LNCAP (cell line): Measurements from ENCODE around the gene FOXL1.

ENCODE experiments used
- CTCF ChIP-seq: fragments of 450-650 bp; IDR thresholded peaks from 2 replicates; pipeline ENCODE4 v1.5.1; 2017; ENCODE audit warnings: mild to moderate bottlenecking

FOXL1 gene

DNA sequence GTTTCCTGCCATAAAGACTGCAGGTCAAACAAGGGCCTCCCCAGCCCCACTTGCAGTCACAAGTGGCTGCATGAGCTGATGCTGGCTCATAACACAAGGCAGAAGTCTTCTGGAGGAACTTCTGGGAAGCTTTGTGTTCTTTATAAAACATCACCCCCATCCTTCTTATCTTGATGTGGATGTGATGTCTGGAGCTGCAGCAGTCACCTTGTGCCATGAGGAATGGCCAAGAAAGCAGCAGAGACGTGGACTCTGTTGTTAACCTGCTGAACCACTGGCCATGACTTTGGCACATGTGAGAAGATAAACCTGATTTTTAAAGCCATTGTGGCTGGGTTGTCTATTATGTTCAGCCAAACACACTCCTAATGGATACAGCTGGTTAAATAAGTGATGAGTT is 41.8 kb downstream of the FOXL1 start:
- no peak for TF ChIP-seq CTCF

DNA sequence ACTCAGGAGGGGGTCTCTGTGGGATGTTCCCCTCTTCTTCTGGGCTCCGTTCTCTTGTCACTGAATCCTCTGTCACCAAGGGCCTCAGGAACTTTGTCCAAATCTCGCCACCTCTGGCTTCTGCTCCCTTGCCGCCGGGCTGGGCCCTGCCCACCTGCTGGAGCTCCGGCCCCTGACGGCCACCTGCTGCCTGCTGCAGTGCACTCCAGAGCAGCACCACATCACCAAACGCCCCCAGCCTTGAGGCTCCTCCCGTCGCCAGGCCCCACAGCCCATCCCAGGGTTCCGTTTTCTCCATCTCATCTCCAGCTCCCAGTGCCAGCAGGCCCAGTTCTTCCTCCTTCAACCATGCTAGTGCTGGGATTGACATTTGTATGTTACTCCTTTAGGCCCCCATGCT is 43.6 kb downstream of the FOXL1 start:
- TF ChIP-seq CTCF = no peak

- no peak for TF ChIP-seq CTCF
Measured at GRCh38 chr16:86622700-86623615, 44.6 kb downstream of the FOXL1 start.

- TF ChIP-seq CTCF = no peak
Measured at GRCh38 chr16:86625029-86625428, 46.7 kb downstream of the FOXL1 start.

- TF ChIP-seq CTCF = no peak
Measured at GRCh38 chr16:86625821-86626220, 47.5 kb downstream of the FOXL1 start.

GRCh38 chr16:86626284-86626683 is 47.9 kb downstream of the FOXL1 start:
- TF ChIP-seq CTCF = no peak

- TF ChIP-seq CTCF = no peak
Measured at GRCh38 chr16:86626966-86627365, 48.6 kb downstream of the FOXL1 start.
